K562 (cell line): ENCODE results near the gene PCYT1A. TPM values are rescaled to one million over a fixed set of nuclear protein-coding genes. Genes with fewer than 3 reads are reported as not detected.

Source experiments
- BACH1 ChIP-seq: fragments of 200-800 bp; sonication (Bioruptor generic); IDR thresholded peaks from 2 replicates; pipeline ENCODE4 v1.6.1; 2016; ENCODE audit warnings: missing genetic modification characterization, missing compliant biosample characterization
- DDX20 ChIP-seq: fragments of 450-650 bp; IDR thresholded peaks from 2 replicates; pipeline ENCODE4 v1.6.1; 2016; ENCODE audit warnings: missing genetic modification characterization, low read depth, mild to moderate bottlenecking, missing compliant biosample characterization, moderate library complexity
- ETV6 ChIP-seq, 3 experiments: fragments of 150-350 bp in 1 of 3; sonication (generic) in 1 of 3; formaldehyde crosslinking in 1 of 3; IDR thresholded peaks; 2 replicates each; pipeline versions ENCODE4 v1.6.1 to v1.8.0; 2014 to 2022; ENCODE audit warnings: borderline replicate concordance in 2 of 3, low read depth in 2 of 3, antibody characterized with exemption in 1 of 3, low read length in 1 of 3, mild to moderate bottlenecking in 1 of 3, missing genetic modification reagents in 1 of 3
- GABPB1 ChIP-seq: sonication (generic); formaldehyde crosslinking; IDR thresholded peaks from 2 replicates; pipeline ENCODE4 v1.8.0; 2022; ENCODE audit warnings: mild to moderate bottlenecking, missing genetic modification reagents
- HEY1 ChIP-seq: fragments of 250-450 bp; sonication (Bioruptor Pico); IDR thresholded peaks from 2 replicates; pipeline ENCODE4 v1.5.0; 2020; ENCODE audit warnings: mild to moderate bottlenecking, moderate library complexity, borderline replicate concordance
- KDM2B ChIP-seq: fragments of 250-450 bp; sonication (Bioruptor Pico); IDR thresholded peaks from 2 replicates; pipeline ENCODE4 v1.8.0; 2021; ENCODE audit warnings: mild to moderate bottlenecking, moderate library complexity
- KDM4B ChIP-seq, 2 experiments: fragments of 450-650 bp in 1 of 2; sonication (generic) in 1 of 2; IDR thresholded peaks; 2 replicates each; pipeline ENCODE4 v1.6.1; 2016 to 2017; ENCODE audit warnings: borderline replicate concordance in 2 of 2, antibody characterized with exemption in 1 of 2, low read depth in 1 of 2, mild to moderate bottlenecking in 1 of 2
- NR2C1 ChIP-seq, 2 experiments: fragments of 450-650 bp; IDR thresholded peaks; 2 replicates each; pipeline ENCODE4 v1.6.1; 2017; ENCODE audit warnings: mild to moderate bottlenecking in 2 of 2, antibody characterized with exemption in 1 of 2, inconsistent platforms in 1 of 2, missing compliant biosample characterization in 1 of 2, missing genetic modification characterization in 1 of 2
- NR2C2 ChIP-seq, 2 experiments: fragments of 200-800 bp in 1 of 2; sonication (Bioruptor generic) in 1 of 2; sonication (generic) in 1 of 2; formaldehyde crosslinking in 1 of 2; IDR thresholded peaks; 2 replicates each; pipeline versions ENCODE4 v1.6.1 to v1.8.0; 2016 to 2022; ENCODE audit warnings: mild to moderate bottlenecking in 1 of 2, missing compliant biosample characterization in 1 of 2, missing genetic modification characterization in 1 of 2, missing genetic modification reagents in 1 of 2
- SAP30 ChIP-seq: fragments of 200-600 bp; sonication (generic); IDR thresholded peaks from 2 replicates; pipeline ENCODE4 v1.6.1; 2012; ENCODE audit warnings: borderline replicate concordance, low read depth, mild to moderate bottlenecking, moderate library complexity, low read length, control low read depth, inconsistent platforms; ENCODE audit not compliant: insufficient read depth, poor library complexity, severe bottlenecking
- SMAD3 ChIP-seq: fragments of 450-650 bp; formaldehyde crosslinking; conservative IDR thresholded peaks from 2 replicates; pipeline ENCODE4 v1.4.0; 2020; ENCODE audit warnings: mild to moderate bottlenecking
- SRSF1 ChIP-seq: fragments of 200-400 bp; formaldehyde crosslinking; IDR thresholded peaks from 2 replicates; pipeline ENCODE4 v1.6.1; 2017; ENCODE audit warnings: mild to moderate bottlenecking, low read depth, low read length, moderate library complexity
- ZC3H8 ChIP-seq: fragments of 450-650 bp; IDR thresholded peaks from 2 replicates; pipeline ENCODE4 v1.6.1; 2017
- ZNF165 ChIP-seq: fragments of 250-450 bp; sonication (Bioruptor Pico); IDR thresholded peaks from 2 replicates; pipeline ENCODE4 v1.4.0; 2020; ENCODE audit warnings: borderline replicate concordance
- ZNF3 ChIP-seq: fragments of 250-450 bp; sonication (Bioruptor Pico); IDR thresholded peaks from 2 replicates; pipeline ENCODE4 v1.5.0; 2021; ENCODE audit warnings: mild to moderate bottlenecking, moderate library complexity
- ZNF316 ChIP-seq: fragments of 450-650 bp; IDR thresholded peaks from 2 replicates; pipeline ENCODE4 v1.6.1; 2016
- ZNF668 ChIP-seq: fragments of 250-450 bp; sonication (Bioruptor Pico); IDR thresholded peaks from 2 replicates; pipeline ENCODE4 v1.8.0; 2022; ENCODE audit warnings: mild to moderate bottlenecking, inconsistent platforms
- ZNF830 ChIP-seq: fragments of 250-450 bp; sonication (Bioruptor Pico); IDR thresholded peaks from 2 replicates; pipeline ENCODE4 v1.5.0; 2021; ENCODE audit warnings: mild to moderate bottlenecking
- polyA plus RNA-seq, 8 experiments: library from polyadenylated mRNA; depleted of rRNA in 4 of 8; stranded (reverse) in 5 of 8; unstranded in 3 of 8; fragments of >200 nt; fragmentation: Nextera tagmentation in 2 of 8; fragmentation: Illumina TruSeq in 1 of 8; extraction: Ambion mirVana in 2 of 8; extraction: Trizol in 1 of 8; gene quantifications; 2 replicates each; pipeline versions ENCODE4 v1.2.1 to v1.2.3, GENCODE V29; 2011 to 2014; ENCODE audit warnings: inconsistent platforms in 1 of 8, missing spikeins in 1 of 8
- total RNA-seq, 7 experiments: library from RNA; depleted of rRNA in 6 of 7; stranded (reverse); fragments of >200 nt in 6 of 7; fragmentation: Illumina TruSeq in 2 of 7; extraction: Trizol in 2 of 7; gene quantifications; 2 replicates each; pipeline versions ENCODE4 v1.2.1 to v1.2.3, GENCODE V29; 2011 to 2021; ENCODE audit warnings: low replicate concordance in 1 of 7
- TF ChIP-seq, protein P1 (sequence below): fragments of 450-650 bp; IDR thresholded peaks from 2 replicates; pipeline ENCODE4 v1.7.1; 2018; ENCODE audit warnings: mild to moderate bottlenecking, low read depth; ENCODE audit not compliant: partially characterized antibody
- TF ChIP-seq, protein P2 (sequence below), 3 experiments: IDR thresholded peaks in 2 of 3; conservative IDR thresholded peaks in 1 of 3; 2 replicates each; pipeline ENCODE4 v1.5.1; 2011 to 2012; ENCODE audit warnings: low read length in 3 of 3, mild to moderate bottlenecking in 3 of 3, control low read depth in 2 of 3, improper control_type of control experiment in 1 of 3, inconsistent platforms in 1 of 3, low read depth in 1 of 3, mixed read lengths in 1 of 3, moderate library complexity in 1 of 3; ENCODE audit not compliant: insufficient read depth in 2 of 3
- TF ChIP-seq, protein P3 (sequence below): fragments of 250-450 bp; sonication (Bioruptor Pico); IDR thresholded peaks from 2 replicates; pipeline ENCODE4 v1.5.0; 2021; ENCODE audit warnings: mild to moderate bottlenecking, borderline replicate concordance

The PCYT1A gene
- total and polyA plus RNA-seq, 9 of the 15 experiments (the other 6 are each of a cell fraction or from before 2014, with no cell fraction given): 13.4 to 62.8 (median 49.4) TPM

DNA sequence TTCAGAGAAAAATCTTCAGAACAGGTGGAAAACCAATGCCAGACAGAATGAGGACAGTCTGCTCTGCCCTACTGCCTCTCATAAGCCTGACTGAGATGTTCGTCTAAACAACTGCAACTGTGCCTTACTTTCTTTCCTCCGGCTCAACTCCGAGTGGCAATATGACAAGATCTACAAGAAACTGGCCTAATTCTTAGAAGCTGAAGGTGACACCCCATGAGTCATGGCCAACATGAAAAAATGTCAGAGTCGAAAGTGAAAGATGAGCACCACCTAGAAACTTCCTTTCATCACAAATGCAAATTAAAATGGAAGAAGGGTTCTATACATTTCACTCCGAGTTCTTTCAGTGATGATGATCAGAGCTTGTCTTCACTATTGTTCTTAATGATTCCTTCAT is 12.9 kb downstream of the PCYT1A start (continued):
- TF ChIP-seq ZNF668: no peak
- TF ChIP-seq SRSF1: no peak
- no peak for TF ChIP-seq DDX20 (tag)
- no peak for TF ChIP-seq NR2C1 (IDR thresholded peaks at IDR 0.05)
- TF ChIP-seq NR2C1 (tag; IDR thresholded peaks at IDR 0.05): peak; percentile 49; the same call in 1 of the 2 replicates
- TF ChIP-seq, protein P1, sequence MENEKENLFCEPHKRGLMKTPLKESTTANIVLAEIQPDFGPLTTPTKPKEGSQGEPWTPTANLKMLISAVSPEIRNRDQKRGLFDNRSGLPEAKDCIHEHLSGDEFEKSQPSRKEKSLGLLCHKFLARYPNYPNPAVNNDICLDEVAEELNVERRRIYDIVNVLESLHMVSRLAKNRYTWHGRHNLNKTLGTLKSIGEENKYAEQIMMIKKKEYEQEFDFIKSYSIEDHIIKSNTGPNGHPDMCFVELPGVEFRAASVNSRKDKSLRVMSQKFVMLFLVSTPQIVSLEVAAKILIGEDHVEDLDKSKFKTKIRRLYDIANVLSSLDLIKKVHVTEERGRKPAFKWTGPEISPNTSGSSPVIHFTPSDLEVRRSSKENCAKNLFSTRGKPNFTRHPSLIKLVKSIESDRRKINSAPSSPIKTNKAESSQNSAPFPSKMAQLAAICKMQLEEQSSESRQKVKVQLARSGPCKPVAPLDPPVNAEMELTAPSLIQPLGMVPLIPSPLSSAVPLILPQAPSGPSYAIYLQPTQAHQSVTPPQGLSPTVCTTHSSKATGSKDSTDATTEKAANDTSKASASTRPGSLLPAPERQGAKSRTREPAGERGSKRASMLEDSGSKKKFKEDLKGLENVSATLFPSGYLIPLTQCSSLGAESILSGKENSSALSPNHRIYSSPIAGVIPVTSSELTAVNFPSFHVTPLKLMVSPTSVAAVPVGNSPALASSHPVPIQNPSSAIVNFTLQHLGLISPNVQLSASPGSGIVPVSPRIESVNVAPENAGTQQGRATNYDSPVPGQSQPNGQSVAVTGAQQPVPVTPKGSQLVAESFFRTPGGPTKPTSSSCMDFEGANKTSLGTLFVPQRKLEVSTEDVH: no peak
- no peak for TF ChIP-seq ZNF830
- TF ChIP-seq GABPB1 (CRISPR knock-in tag): no peak
- 0 out of 2 replicates have a peak, but pooled peaks have one; percentile 24 for TF ChIP-seq KDM2B (CRISPR knock-in tag)
- TF ChIP-seq NR2C2 (CRISPR knock-in tag; IDR thresholded peaks at IDR 0.05): no peak
- no peak; the same call in 1 of the 2 replicates for TF ChIP-seq NR2C2 (tag; IDR thresholded peaks at IDR 0.05)
- TF ChIP-seq KDM4B (IDR thresholded peaks at IDR 0.05; ENCODE audit: borderline replicate concordance in 2 of 2, low read depth in 1 of 2): no peak
- 0 out of 2 replicates have a peak, but pooled peaks have one; percentile 45 for TF ChIP-seq BACH1 (tag)
- TF ChIP-seq, protein P2, sequence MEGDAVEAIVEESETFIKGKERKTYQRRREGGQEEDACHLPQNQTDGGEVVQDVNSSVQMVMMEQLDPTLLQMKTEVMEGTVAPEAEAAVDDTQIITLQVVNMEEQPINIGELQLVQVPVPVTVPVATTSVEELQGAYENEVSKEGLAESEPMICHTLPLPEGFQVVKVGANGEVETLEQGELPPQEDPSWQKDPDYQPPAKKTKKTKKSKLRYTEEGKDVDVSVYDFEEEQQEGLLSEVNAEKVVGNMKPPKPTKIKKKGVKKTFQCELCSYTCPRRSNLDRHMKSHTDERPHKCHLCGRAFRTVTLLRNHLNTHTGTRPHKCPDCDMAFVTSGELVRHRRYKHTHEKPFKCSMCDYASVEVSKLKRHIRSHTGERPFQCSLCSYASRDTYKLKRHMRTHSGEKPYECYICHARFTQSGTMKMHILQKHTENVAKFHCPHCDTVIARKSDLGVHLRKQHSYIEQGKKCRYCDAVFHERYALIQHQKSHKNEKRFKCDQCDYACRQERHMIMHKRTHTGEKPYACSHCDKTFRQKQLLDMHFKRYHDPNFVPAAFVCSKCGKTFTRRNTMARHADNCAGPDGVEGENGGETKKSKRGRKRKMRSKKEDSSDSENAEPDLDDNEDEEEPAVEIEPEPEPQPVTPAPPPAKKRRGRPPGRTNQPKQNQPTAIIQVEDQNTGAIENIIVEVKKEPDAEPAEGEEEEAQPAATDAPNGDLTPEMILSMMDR (IDR thresholded peaks at IDR 0.05 in 2 of 3, conservative IDR thresholded peaks at IDR 0.05 in 1 of 3; ENCODE audit: insufficient read depth in 2 of 3, low read depth in 1 of 3, low read length in 3 of 3): no peak
- no peak for TF ChIP-seq ZC3H8
- no peak for TF ChIP-seq SMAD3 (CRISPR knock-in tag)
- TF ChIP-seq, protein P3, sequence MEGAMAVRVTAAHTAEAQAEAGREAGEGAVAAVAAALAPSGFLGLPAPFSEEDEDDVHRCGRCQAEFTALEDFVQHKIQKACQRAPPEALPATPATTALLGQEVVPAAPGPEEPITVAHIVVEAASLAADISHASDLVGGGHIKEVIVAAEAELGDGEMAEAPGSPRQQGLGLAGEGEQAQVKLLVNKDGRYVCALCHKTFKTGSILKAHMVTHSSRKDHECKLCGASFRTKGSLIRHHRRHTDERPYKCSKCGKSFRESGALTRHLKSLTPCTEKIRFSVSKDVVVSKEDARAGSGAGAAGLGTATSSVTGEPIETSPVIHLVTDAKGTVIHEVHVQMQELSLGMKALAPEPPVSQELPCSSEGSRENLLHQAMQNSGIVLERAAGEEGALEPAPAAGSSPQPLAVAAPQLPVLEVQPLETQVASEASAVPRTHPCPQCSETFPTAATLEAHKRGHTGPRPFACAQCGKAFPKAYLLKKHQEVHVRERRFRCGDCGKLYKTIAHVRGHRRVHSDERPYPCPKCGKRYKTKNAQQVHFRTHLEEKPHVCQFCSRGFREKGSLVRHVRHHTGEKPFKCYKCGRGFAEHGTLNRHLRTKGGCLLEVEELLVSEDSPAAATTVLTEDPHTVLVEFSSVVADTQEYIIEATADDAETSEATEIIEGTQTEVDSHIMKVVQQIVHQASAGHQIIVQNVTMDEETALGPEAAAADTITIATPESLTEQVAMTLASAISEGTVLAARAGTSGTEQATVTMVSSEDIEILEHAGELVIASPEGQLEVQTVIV (CRISPR knock-in tag): no peak
- no peak for TF ChIP-seq HEY1 (CRISPR knock-in tag)
- TF ChIP-seq ETV6 (IDR thresholded peaks at IDR 0.05; ENCODE audit: borderline replicate concordance in 1 of 2, low read depth in 2 of 2, low read length in 1 of 2): no peak
- TF ChIP-seq ETV6 (CRISPR knock-in tag; IDR thresholded peaks at IDR 0.05; ENCODE audit: borderline replicate concordance): no peak
- no peak for TF ChIP-seq ZNF165 (CRISPR knock-in tag)
- TF ChIP-seq ZNF316: no peak
- no peak for TF ChIP-seq ZNF3 (CRISPR knock-in tag)
- no peak for TF ChIP-seq SAP30
